ENCODE results near the gene ST8SIA6. TPM values are rescaled to one million over a fixed set of nuclear protein-coding genes. Genes with fewer than 3 reads are reported as not detected.

Gene ST8SIA6
- total and polyA plus RNA-seq, 4 donors = 0.43 to 22.0 (median 2.9) TPM

DNA sequence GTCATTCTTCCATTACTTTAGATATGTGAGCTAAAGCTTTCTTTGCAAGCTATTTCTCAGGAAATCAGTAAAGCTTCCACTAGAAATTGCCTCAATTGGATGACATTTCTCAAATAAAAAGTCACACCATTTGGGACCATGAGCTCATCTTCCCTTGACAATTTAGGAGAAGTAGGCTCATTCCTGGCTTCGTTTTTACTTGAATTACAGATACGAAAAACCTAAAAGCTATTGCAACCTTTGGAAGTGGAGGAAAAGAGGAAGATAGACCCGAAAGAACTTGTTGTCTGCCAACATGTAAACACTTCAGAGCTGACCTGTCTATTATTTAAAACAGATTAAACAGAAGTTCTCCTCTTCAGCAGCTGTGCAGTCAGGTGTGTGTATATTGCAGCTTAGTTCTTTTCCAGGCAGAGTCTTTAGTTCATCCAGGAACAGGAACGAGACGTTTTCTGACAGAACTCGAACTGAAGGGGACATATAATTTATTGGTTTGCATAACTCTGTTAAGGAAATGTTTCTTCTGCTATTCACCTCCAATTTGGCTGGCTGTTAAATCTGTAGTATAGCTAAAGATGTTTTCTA lies 43.1 kb upstream of the ST8SIA6 start:
- DNase-seq (no peak), ATAC-seq (ENCODE audit: insufficient read depth, low FRiP score) (no peak)
- 25 to 38% methylated on average over 6 of the region's 6 CpGs for WGBS, 2 donors
- Histone ChIP-seq H3K9me3 (ENCODE audit: control insufficient read depth in 4 of 4, insufficient read depth in 3 of 4, low read length in 3 of 4) (no peaks in the 10 kb centered on the region), H3K36me3 (ENCODE audit: control insufficient read depth in 4 of 4, insufficient read depth in 4 of 4, low read length in 4 of 4) (no peaks in the 10 kb centered on the region), H3K27ac (ENCODE audit: low read depth in 1 of 2, low read length in 1 of 2) (no peak overlapping the region), H3K27me3 (ENCODE audit: control insufficient read depth in 3 of 3, insufficient read depth in 3 of 3, low read length in 2 of 3) (no peaks in the 10 kb centered on the region), H3K4me1 (ENCODE audit: control insufficient read depth in 5 of 5, insufficient read depth in 5 of 5, low read length in 5 of 5) (no peaks in the 10 kb centered on the region), H3K4me3 (no peak overlapping the region), H3K9ac (ENCODE audit: insufficient read depth in 1 of 2, low read length in 2 of 2) (no peak overlapping the region)
- TF ChIP-seq, protein P1, sequence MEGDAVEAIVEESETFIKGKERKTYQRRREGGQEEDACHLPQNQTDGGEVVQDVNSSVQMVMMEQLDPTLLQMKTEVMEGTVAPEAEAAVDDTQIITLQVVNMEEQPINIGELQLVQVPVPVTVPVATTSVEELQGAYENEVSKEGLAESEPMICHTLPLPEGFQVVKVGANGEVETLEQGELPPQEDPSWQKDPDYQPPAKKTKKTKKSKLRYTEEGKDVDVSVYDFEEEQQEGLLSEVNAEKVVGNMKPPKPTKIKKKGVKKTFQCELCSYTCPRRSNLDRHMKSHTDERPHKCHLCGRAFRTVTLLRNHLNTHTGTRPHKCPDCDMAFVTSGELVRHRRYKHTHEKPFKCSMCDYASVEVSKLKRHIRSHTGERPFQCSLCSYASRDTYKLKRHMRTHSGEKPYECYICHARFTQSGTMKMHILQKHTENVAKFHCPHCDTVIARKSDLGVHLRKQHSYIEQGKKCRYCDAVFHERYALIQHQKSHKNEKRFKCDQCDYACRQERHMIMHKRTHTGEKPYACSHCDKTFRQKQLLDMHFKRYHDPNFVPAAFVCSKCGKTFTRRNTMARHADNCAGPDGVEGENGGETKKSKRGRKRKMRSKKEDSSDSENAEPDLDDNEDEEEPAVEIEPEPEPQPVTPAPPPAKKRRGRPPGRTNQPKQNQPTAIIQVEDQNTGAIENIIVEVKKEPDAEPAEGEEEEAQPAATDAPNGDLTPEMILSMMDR (IDR thresholded peaks at IDR 0.05; ENCODE audit: control extremely low read depth, extremely low read depth) = no peak

DNA sequence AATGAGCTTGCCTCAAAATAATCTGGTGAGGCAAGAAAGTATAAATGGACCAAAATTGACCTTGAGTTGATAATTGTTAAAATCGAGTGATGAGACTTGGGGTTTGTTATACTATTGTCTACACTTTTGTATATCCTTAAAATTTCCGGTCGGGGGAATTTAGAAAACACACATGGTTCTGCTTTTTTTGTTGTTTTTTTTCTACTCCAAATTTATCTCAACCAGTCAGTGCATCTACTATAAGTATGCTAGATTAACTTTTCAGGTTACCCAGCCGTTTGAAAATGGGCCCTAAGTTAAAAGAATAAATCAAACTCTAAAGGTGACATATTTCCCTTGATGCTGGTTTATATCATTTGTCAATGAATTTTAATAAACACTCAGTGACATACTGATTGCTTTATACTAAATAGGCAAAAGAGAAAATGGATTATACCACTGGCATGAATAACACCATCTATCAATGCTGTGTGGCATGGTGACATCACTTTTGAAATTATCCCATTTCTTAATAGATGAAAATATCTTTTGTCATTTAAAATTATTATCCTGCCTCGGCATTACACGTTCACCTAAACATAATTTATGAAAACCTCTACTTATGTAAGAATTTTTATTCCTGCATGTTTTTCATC lies 40.3 kb upstream of the ST8SIA6 start:
- no peak overlapping the region for H3K9ac ChIP-seq (ENCODE audit: insufficient read depth in 1 of 2, low read length in 2 of 2)
- H3K9me3 ChIP-seq (ENCODE audit: control insufficient read depth in 4 of 4, insufficient read depth in 3 of 4, low read length in 3 of 4) = no peaks in the 10 kb centered on the region
- ATAC-seq (ENCODE audit: insufficient read depth, low FRiP score) (no peak), DNase-seq (no peak)
- no peaks in the 10 kb centered on the region for H3K27me3 ChIP-seq (ENCODE audit: control insufficient read depth in 3 of 3, insufficient read depth in 3 of 3, low read length in 2 of 3)
- H3K4me3 ChIP-seq = no peak overlapping the region
- TF ChIP-seq, protein P1 (IDR thresholded peaks at IDR 0.05; ENCODE audit: control extremely low read depth, extremely low read depth) = no peak
- H3K36me3 ChIP-seq (ENCODE audit: control insufficient read depth in 4 of 4, insufficient read depth in 4 of 4, low read length in 4 of 4) = no peaks in the 10 kb centered on the region
- no peak overlapping the region for H3K27ac ChIP-seq (ENCODE audit: low read depth in 1 of 2, low read length in 1 of 2)
- no peaks in the 10 kb centered on the region for H3K4me1 ChIP-seq (ENCODE audit: control insufficient read depth in 5 of 5, insufficient read depth in 5 of 5, low read length in 5 of 5)
- 44 to 53% methylated on average over 6 of the region's 6 CpGs for WGBS, 2 donors

DNA sequence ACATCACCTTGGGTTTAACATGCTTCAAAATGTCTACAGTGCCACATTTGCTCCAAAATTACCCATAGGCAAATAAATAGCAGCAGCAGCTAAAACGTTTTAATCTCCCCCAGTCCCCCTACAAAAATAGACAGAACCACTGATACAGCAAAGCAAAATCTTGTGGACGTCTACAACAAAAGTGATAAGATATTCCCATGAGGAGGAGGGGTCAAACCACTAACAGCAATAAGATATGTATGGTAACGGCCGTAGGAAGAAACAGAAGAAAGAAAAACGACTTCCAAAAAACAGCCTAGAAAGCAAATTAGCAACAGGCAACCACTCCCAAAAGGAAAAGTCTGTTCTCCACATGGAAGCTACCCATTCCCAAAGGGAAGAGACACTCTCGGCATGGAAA lies 34.5 kb upstream of the ST8SIA6 start:
- H3K36me3 ChIP-seq (ENCODE audit: control insufficient read depth in 4 of 4, insufficient read depth in 4 of 4, low read length in 4 of 4) = no peaks in the 10 kb centered on the region
- no peaks in the 10 kb centered on the region for H3K4me1 ChIP-seq (ENCODE audit: control insufficient read depth in 5 of 5, insufficient read depth in 5 of 5, low read length in 5 of 5)
- H3K27me3 ChIP-seq (ENCODE audit: control insufficient read depth in 3 of 3, insufficient read depth in 3 of 3, low read length in 2 of 3) = no peaks in the 10 kb centered on the region
- no peak overlapping the region for H3K27ac ChIP-seq (ENCODE audit: low read depth in 1 of 2, low read length in 1 of 2)
- DNase-seq = no peak
- 70 to 82% methylated on average over 6 of the region's 6 CpGs for WGBS, 2 donors
- no peaks in the 10 kb centered on the region for H3K9me3 ChIP-seq (ENCODE audit: control insufficient read depth in 4 of 4, insufficient read depth in 3 of 4, low read length in 3 of 4)
- no peak for ATAC-seq (ENCODE audit: insufficient read depth, low FRiP score)
- no peak overlapping the region for H3K9ac ChIP-seq (ENCODE audit: insufficient read depth in 1 of 2, low read length in 2 of 2)
- TF ChIP-seq, protein P1 (IDR thresholded peaks at IDR 0.05; ENCODE audit: control extremely low read depth, extremely low read depth) = no peak
- no peak overlapping the region for H3K4me3 ChIP-seq
